Colonic mucosa (tissue), 4 donors: ENCODE results near the gene ITPR3. TPM values are rescaled to one million over a fixed set of nuclear protein-coding genes. Genes with fewer than 3 reads are reported as not detected.

Experiments
- DNase-seq: peaks from one replicate; pipeline ENCODE4 v3.0.0-alpha.2; 2020
- H3K27ac ChIP-seq: fragments of 200-600 bp; one replicate; pipeline ENCODE4 v1.8.0; 2021
- H3K27me3 ChIP-seq: fragments of 200-600 bp; one replicate; pipeline ENCODE4 v1.8.0; 2021
- H3K36me3 ChIP-seq: fragments of 200-600 bp; one replicate; pipeline ENCODE4 v1.8.0; 2021
- H3K4me1 ChIP-seq: fragments of 200-600 bp; one replicate; pipeline ENCODE4 v1.8.0; 2021; ENCODE audit warnings: mild to moderate bottlenecking
- H3K4me3 ChIP-seq: fragments of 200-600 bp; one replicate; pipeline ENCODE4 v1.8.0; 2021
- H3K9ac ChIP-seq, 2 donors: one replicate each; pipeline ENCODE4 v1.7.0; 2013; ENCODE audit warnings: control low read depth in 2 of 2, low read depth in 2 of 2, low read length in 2 of 2
- H3K9me3 ChIP-seq: fragments of 200-600 bp; one replicate; pipeline ENCODE4 v1.8.0; 2021
- intact Hi-C: fragments of 100-400 bp; cut with DNase I; formaldehyde crosslinking; loops from one replicate; pipeline ENCODE4 v1.14.1; 2022
- total RNA-seq, 2 donors: library from RNA; stranded (reverse); fragmentation: NEBNext Ultra II Directional in 1 of 2; extraction: Animal tissue kit (Norgen Biotek cat#: 25700) in 1 of 2; gene quantifications; one replicate each; pipeline ENCODE4 v1.2.1, GENCODE V29; 2021
- TF ChIP-seq, protein P1 (sequence below): fragments of 200-600 bp; IDR thresholded peaks from one replicate; pipeline ENCODE4 v1.8.0; 2022; ENCODE audit warnings: antibody characterized with exemption, mild to moderate bottlenecking
- donor health status: healthy.
- donor health status: DM: no; HTN: no; CAD: no.
- donor health status: DM: no; HTN: no; CAD: no.

ITPR3 gene
- total RNA-seq, 2 donors from 2014 or later, result 86.2 to 119 TPM

GRCh38 chr6:33610067-33610466 lies 11.1 kb upstream of the ITPR3 start:
- no peak for DNase-seq
- H3K27ac ChIP-seq, result no peak overlapping the region
- H3K4me3 ChIP-seq, result no peak overlapping the region

GRCh38 chr6:33610779-33611732 lies 10.1 kb upstream of the ITPR3 start:
- H3K27me3 ChIP-seq, result no peaks in the 10 kb centered on the region
- TF ChIP-seq, protein P1, sequence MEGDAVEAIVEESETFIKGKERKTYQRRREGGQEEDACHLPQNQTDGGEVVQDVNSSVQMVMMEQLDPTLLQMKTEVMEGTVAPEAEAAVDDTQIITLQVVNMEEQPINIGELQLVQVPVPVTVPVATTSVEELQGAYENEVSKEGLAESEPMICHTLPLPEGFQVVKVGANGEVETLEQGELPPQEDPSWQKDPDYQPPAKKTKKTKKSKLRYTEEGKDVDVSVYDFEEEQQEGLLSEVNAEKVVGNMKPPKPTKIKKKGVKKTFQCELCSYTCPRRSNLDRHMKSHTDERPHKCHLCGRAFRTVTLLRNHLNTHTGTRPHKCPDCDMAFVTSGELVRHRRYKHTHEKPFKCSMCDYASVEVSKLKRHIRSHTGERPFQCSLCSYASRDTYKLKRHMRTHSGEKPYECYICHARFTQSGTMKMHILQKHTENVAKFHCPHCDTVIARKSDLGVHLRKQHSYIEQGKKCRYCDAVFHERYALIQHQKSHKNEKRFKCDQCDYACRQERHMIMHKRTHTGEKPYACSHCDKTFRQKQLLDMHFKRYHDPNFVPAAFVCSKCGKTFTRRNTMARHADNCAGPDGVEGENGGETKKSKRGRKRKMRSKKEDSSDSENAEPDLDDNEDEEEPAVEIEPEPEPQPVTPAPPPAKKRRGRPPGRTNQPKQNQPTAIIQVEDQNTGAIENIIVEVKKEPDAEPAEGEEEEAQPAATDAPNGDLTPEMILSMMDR, result no peak
- peak; percentile 64 for DNase-seq
- H3K9me3 ChIP-seq, result no peaks in the 10 kb centered on the region
- no peak overlapping the region for H3K4me3 ChIP-seq
- H3K36me3 ChIP-seq, result no peaks in the 10 kb centered on the region
- peaks cover 6% of the 10 kb centered on the region for H3K4me1 ChIP-seq
- H3K27ac ChIP-seq, result no peak overlapping the region
- H3K9ac ChIP-seq, result peak overlapping the region in 1 of 2 donors; percentile 21
- intact Hi-C loops, result no loop called here

More at GRCh38 chr6:33610067-33610466, 11.1 kb upstream of the ITPR3 start:
- Histone ChIP-seq H3K9me3 (no peaks in the 10 kb centered on the region), H3K9ac (no peak overlapping the region), H3K36me3 (no peaks in the 10 kb centered on the region), H3K4me1 (peaks cover 6% of the 10 kb centered on the region), H3K27me3 (no peaks in the 10 kb centered on the region)
- TF ChIP-seq, protein P1, result no peak
- intact Hi-C loops, result no loop called here

DNA sequence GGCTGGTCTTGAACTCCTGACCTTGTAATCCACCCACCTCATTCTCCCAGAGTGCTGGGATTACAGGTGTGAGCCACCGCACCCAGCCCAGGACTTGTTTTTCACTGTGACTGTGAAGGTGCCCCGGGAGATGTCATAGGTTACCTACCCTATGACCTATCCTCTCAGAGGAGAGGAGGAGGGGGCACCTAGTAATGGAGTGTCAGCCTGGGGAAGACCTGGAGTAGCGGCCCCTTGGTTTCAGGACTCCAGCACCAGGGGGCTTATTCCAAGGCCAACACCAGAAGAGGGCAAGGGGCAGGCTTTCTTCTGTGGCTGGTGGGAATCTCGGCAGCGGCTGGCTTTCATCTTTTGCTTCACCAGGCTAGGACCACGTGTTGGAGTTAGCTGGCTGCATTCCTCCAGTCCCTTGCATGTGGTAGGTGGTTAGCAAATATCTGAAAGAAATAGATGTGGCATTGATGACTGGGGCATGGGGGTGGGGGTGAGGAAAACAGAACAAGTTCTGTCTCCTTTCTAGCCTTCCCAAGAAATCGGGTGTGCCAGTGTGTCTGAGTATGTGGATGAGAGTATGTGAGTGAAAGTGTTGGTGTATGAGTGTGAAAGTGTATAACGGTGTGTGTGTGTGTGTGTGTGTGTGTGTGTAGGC lies 7.9 kb upstream of the ITPR3 start:
- Histone ChIP-seq H3K4me1 (peaks cover 6% of the 10 kb centered on the region), H3K36me3 (no peaks in the 10 kb centered on the region), H3K9ac (no peak overlapping the region), H3K4me3 (no peak overlapping the region), H3K27ac (no peak overlapping the region), H3K9me3 (no peaks in the 10 kb centered on the region), H3K27me3 (no peaks in the 10 kb centered on the region)
- intact Hi-C loops, result no loop called here
- no peak for DNase-seq
- TF ChIP-seq, protein P1, result no peak

DNA sequence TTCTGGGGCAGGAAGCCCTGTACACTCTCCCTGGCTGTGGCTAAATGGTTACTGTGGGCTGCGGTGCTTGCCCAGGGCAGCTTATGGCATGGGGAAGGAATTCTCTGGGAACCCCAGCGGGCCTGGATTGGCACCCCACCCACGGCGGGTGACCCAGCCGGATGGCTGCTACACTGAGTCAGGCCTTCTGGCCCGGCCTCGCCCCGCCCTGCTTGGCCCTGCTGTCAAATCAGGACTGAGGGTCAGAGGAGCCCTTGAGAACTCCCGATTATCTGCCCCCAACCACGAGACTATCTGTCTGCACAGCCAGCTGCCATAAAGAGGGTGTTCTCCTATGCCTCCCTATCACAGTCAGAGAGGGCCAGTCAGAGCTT lies 7.3 kb upstream of the ITPR3 start:
- Histone ChIP-seq H3K4me1 (peaks cover 6% of the 10 kb centered on the region), H3K36me3 (no peaks in the 10 kb centered on the region), H3K4me3 (no peak overlapping the region), H3K9ac (no peak overlapping the region), H3K27ac (no peak overlapping the region), H3K9me3 (no peaks in the 10 kb centered on the region), H3K27me3 (no peaks in the 10 kb centered on the region)
- TF ChIP-seq, protein P1, result no peak
- no peak for DNase-seq
- intact Hi-C loops, result no loop called here

- TF ChIP-seq, protein P1, result no peak
- intact Hi-C loops, result no loop called here
- no peak overlapping the region for H3K4me3 ChIP-seq
- no peaks in the 10 kb centered on the region for H3K27me3 ChIP-seq
- DNase-seq, result no peak
- H3K36me3 ChIP-seq, result no peaks in the 10 kb centered on the region
- no peak overlapping the region for H3K9ac ChIP-seq
- no peaks in the 10 kb centered on the region for H3K9me3 ChIP-seq
- H3K4me1 ChIP-seq, result peaks cover 8% of the 10 kb centered on the region
- H3K27ac ChIP-seq, result no peak overlapping the region
These were observed 5.0 kb upstream of the ITPR3 start for GRCh38 chr6:33616113-33616512.
